ENCODE data around the gene AHDC1.
A peak's percentile ranks its signal among the peaks of the same experiment; 100 is the strongest.
"Not testable (repeated sequence)": the region's sequence is repeated elsewhere in the genome, so short reads cannot be mapped to it uniquely, and the experiment has no call there.

The AHDC1 gene

DNA sequence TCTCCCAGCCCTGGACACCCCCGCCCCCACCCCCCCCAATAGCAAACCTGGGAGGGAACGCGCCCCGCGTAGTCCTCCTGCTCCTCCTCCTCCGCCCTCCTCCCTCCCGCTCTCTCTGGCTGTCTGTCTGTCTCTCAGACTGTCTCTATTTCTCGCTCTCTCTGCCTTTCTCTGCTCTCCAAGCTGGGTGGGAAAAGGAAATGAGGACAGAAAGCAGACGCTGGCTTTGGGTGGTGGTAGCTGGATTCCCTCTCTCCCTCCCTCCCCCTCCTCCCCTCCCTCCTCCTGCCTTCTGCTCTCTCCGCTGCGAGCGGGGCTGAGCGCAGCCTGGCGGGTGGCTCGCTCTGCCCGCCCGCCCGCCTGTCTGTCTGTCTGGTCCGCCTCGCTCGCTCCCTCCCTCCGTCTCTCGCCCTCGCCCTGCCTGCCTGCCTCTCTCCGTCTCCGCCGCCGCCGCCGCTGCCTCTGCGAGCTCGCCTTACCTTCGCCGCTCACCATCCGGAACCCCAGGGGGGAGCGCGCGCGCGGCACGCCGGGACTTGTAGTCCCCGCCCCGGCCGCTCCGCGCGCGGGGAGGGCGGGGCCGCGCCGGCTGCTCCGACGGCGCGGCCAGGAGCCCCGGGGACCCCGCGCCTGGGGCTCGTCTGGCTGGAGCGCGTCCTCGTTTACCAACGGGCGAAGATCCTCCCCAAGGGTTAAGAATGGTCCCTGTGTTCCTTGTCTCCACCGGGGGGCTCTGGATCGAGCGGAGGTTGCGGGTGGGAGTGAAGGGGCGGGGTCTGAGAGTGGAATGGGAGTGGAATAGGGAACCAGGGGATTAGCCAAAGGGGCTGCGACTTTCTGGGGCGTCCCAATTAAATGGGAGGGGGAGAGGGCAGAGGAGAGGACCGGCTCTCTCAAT is at the start of gene AHDC1:
AHDC1 (minus strand) TSS at position 464 of the 898 bp plus-strand sequence. CDS start 52,029 bp downstream, outside the sequence.
- DNase-seq: peak; percentile 90

DNA sequence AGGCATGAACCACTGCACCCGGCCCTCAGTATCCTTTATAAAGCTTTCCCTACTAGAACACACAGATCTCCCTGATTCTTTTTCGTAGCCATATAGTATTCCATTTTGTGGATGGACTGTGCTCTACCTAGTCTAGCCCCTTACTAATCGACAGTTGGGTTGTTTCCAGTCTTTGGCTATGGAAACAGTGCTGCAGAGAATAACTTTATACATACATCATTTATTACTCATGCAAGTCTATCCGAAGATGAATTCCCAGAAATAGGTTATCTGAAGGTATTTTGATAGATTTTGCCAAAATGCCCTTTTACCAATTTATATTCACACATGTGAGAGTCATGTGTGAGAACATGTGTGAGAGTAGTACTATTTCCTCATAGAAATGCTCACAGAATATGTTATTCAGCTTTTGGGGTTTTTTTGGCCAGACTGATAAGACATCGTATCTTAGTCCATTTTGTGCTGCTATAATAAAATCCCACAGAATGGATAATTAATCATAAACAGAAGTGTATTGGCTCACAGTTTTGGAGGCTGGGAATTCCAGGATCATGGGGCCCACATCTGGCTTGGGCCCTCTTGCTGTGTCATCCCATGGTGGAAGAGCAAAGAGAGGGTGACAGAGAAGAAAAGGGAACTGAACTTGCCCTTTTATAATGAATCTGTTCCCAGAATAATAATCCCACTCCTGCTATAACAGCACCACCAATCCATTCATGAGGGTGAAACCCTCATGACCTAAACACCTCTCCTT is 48.3 kb upstream of the AHDC1 start:
- no peak for DNase-seq

DNA sequence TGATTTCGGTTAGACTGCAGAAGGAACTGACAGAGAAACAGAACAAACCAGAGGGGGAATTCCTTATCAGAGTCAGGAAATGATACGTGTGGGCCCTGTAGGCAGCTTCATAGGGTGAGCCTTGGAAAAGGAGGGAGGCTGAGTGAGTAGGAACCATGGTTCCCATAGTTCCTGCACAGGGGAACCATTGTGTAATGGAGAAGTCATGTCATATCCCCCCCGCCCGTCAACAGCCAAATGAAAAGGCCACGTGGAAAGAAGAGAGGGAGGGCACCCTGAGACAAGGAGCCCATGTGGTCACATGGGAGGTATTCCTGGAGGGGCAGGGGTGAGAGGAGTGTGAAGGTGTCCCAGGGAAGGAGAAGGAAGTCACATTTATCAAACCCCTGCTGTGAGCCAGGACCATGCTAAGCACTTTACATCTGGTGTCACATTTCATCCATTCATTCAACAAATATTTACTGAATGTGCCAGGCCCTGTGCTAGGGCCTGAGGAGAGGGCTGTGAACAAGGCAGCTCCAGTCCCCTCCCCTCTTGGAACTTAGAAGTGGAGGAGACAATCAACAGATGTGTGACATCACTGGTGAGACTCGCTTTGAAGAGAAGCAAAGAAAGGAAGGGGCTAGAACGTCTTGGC is 46.7 kb upstream of the AHDC1 start:
- no peak for DNase-seq

GRCh38 chr1:27650171-27650538 is 46.2 kb upstream of the AHDC1 start:
- no peak for DNase-seq

DNA sequence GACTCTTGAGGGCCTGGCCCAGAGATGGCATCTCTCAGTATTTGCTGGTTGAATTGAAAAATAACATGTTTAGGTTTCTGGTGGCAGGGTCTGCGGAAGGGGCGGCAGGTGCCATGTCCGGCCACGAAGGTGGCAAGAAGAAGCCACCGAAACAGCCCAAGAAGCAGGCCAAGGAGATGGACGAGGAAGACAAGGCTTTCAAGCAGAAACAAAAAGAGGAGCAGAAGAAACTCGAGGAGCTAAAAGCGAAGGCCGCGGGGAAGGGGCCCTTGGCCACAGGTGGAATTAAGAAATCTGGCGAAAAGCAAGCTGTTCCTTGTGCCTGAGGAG is 45.3 kb upstream of the AHDC1 start:
- DNase-seq: no peak

DNA sequence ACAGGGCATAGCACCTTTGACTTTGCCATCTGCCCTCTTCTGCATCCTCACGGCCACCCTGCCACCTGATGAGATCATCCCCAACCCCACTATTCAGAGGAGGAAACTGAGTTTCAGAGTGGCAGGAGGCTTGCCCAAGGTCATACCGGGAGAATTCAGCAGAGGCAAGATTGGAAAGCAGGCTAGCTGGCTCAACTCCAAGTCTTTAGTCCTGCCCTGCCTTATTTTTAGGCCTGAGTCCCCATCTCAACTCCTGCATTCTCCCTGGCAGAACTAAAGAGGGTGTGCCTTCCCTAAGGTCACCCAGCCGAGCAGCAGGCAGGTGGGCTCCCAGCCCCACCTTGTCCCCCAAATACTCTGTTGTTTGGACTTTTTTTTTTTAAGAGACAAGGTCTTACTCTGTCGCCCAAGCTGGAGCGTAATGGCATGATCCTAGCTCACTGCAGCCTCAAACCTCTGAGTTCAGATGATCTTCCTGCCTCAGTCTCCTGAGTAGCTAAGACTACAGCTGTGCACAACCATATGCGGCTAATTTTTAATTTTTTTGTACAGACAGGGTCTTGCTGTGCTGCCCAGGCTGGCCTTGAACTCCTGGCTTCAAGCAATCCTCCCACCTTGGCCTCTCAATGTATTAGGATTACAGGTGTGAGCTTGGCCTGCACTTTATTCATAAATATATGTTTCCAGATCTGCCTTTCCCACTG is 44.8 kb upstream of the AHDC1 start:
- DNase-seq: no peak

GRCh38 chr1:27647328-27647727 is 43.4 kb upstream of the AHDC1 start:
- no peak for DNase-seq

DNA sequence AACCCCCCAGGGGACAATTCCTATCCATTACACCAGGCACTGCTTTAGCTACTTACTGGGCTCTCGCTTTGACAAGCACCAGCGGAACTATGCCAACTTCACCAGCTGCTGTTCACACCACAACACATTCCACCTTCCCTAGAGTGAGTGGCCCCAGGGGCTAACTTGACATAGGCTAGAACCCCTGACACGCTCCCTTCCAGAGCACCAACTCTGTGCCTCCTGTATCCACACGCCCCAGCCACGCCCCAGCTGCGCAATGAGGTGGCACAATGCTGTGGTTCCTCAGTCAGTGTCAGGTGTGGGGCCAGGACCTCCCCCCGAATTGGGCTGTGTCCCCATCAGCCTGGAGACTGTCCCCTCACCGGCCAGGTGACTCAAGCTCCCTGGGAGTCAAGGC is 42.7 kb upstream of the AHDC1 start:
- no peak for DNase-seq

DNA sequence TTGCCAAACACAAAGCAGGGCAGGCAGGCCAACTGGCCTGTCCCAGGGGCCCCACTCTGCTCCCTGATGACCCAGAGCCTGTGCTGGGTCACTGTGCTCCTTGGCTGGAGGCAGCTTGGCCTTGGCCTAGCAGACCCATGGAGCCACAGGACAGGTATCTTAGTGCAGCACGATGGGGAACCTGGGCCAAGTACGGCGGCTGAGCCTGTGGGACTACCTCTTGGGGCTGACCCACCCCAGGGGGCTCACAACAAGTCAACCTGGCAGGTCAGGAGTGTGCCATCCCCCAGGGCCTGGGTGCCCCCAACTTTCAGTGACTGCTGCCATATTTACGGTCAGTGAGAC is 41.1 kb upstream of the AHDC1 start:
- DNase-seq: no peak

- DNase-seq: no peak
Measured at GRCh38 chr1:27644369-27645070, 40.6 kb upstream of the AHDC1 start.

GRCh38 chr1:27643600-27644368 is 39.8 kb upstream of the AHDC1 start:
- peak; percentile 76 for DNase-seq

DNA sequence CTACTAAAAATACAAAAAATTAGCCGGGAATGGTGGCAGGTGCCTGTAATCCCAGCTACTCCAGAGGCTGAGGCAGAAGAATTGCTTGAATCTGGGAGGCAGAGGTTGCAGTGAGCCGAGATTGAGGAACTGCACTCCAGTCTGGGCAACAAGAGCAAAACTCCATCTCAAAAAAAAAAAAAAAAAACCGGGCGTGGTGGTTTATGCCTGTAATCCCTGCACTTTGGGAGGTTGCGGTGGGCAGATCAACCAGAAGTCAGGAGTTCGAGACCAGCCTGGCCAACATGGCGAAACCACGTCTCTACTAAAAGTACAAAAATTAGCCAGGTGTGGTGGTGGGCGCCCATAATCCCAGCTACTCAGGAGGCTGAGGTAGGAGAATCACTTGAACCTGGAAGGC is 36.6 kb upstream of the AHDC1 start:
- not testable (repeated sequence) for DNase-seq

- DNase-seq: no peak
Measured at GRCh38 chr1:27638805-27639204, 34.9 kb upstream of the AHDC1 start.

DNA sequence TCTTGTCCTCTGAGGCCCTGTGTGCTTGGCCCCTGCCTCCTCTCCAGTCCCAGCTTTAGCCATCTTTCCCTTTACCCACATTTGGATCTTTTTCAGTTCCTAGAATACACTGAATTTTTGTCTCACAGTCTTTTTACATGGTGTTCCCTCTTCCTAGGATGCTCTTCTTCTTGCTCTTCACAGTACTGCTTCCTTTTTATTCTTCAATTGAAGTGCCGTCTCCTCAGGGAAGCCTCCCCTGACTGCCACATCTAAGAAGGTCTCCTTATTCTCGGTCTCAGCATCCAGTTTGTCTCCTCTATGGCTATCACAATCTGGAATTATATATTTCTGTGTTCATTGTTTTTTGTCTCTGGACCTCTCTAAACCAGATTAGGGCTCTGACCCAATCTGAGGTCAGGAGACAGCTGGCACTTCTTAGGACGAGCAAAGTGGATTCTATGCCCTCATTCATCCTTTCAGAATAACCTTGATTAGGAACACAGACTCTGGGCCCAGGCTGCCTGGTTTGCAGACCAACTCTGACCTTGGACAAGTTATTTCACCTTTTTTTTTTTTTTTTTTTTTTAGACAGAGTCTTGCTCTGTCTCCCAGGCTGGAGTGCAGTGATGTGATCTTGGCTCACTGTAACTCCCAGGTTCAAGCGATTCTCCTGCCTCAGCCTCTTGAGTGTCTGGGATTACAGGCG is 34.2 kb upstream of the AHDC1 start:
- no peak for DNase-seq

- DNase-seq: no peak
Measured at GRCh38 chr1:27635396-27636142, 31.6 kb upstream of the AHDC1 start.

DNA sequence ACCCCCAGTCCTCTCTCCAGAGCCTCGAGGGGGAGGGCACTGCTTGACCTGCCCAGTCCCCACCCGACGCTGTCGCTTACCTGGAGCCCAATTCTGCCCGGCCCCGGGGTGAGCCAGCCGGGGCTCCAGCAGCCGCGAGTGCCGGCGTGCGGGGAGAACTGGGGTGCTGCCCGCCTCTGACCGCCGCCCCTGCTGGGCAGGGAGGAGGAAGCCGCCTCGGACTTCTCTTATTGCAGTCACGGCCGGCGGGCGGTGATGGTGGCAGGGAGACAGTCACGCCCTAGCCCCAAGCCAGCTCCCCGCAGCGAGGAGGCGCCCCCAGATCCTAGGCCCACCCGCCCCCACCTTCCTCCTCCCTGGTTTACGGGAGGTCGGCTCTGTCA is 31.0 kb upstream of the AHDC1 start, which contains the start of gene FGR:
FGR (minus strand) TSS at position 201 of the 383 bp plus-strand sequence. CDS start 11,269 bp downstream, outside the sequence.
- no peak for DNase-seq

DNA sequence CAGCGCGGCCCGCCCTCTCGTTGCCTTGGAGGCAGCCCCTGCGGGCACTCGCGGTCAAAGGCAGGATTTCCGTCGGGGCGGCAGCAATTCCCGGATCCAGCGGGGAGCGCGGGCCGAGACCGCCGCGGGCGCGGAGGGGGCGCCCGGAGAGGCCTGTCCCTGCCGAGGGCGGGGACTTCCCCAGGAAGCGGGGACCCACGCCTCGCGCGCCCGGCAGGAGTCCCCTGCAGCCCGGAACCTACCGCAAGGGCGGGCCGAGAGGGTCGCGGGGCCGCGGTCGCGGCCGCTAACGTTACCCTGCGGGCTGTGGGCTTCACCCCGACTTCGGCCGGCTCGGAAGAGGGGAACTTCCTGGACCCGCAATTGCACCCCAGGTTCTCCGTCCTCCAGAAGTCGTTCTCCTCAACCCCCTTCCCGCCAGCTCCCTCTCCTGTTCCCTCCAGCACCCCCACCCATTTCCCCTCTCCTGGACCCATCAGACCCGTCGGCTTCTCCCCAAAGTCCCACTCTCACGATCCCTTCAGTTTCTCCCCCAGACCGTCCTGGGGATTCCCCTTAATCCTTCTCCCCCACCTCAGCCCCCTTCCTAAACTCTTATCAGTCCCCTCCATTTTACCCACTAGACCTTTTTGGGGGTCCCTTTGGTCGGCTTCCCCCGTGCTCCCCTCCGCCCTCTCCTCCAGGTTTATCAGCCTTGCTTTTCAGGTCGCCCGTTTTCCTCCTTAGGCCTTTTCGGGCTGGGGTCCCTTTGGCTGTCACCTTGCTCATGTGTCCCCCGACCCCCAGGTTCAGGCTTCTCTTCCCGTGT is 30.4 kb upstream of the AHDC1 start:
- peak; percentile 39 for DNase-seq

DNA sequence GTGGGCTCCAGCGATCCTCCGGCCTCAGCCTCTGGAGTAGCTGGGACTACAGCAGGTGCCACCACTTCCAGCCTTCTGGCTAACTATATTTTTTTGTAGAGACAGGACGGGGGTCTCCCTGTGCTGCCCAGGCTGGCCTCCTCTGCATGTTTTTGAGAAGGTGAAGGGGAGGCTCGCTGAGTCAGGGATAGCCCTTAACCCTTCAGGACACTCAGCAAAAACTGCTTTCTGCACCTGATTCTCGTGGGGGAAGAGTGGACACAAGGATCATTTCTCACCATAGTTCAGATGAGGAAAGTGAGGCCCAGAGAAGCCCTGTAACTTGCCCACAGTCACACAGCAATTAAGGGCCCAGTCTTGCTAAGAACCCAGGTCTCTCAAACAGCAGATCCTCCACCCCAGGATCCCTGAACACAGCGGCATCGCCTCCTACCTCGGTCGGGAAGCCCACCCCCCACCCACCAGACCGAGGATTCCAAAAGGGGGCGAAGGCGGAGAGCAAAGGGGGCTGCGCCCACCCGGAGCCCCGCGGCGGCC is 29.8 kb upstream of the AHDC1 start:
- DNase-seq: no peak

DNA sequence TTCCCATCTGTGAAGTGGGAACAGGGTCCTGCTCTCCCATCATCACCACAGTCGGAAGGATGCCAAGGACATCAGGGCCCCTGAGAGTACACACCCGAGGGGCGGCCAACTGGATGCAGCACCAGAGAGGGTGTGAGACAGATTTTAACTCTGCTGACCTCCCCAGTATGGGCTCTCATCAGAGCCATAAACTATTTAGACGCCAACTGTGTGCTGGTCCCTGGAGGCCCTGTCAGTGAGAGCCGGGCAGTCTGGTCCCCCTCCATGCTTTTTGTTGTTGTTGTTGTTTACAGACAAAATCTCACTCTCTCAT is 29.3 kb upstream of the AHDC1 start:
- no peak for DNase-seq

Measured in stimulated activated CD4-positive, alpha-beta T cell treated with anti-CD3 and anti-CD28 coated beads, Interleukin-4, amount 100 ng/mL, for 24 hours (primary cell).